IMR-90 (cell line): ENCODE measurements around the gene BCL2L15. TPM values are rescaled to one million over a fixed set of nuclear protein-coding genes. Genes with fewer than 3 reads are reported as not detected.

Experiments used
- ATAC-seq: fragments of 200-7000 bp; cut with Tn5 transposase; 2 replicates; pipeline ENCODE4 v1.9.1; 2020; ENCODE audit warnings: low read depth, mild to moderate bottlenecking, moderate library complexity
- BruUV-seq: library from RNA; stranded (reverse); fragments of 400-500 nt; replicated peaks from 2 replicates; lab custom pipeline; 2021; lab: Mats Ljungman, UMichigan
- CTCF ChIA-PET: fragments of 300-600 bp; formaldehyde crosslinking; extraction: SDS; loops from one replicate; lab custom pipeline; 2021; ENCODE audit warnings: antibody characterized with exemption; lab: Yijun Ruan, JAX
- POLR2A ChIA-PET: fragments of 300-600 bp; sonication (Branson Sonifier 250); formaldehyde crosslinking; loops from one replicate; lab custom pipeline; 2022; ENCODE audit warnings: antibody characterized with exemption; ENCODE audit not compliant: unreplicated experiment; lab: Charles Lee
- DNase-seq: peaks from one replicate; pipeline ENCODE4 v3.0.0; 2013
- H2AFZ ChIP-seq: replicated peaks from 2 replicates; pipeline ENCODE3; 2013; ENCODE audit warnings: low read length, mild to moderate bottlenecking; ENCODE audit not compliant: poor library complexity
- H2AK5ac ChIP-seq: 2 replicates; pipeline ENCODE4 v1.6.1; 2013; ENCODE audit warnings: low read depth, low read length, inconsistent platforms
- H2AK9ac ChIP-seq: replicated peaks from 2 replicates; pipeline ENCODE3; 2013; ENCODE audit warnings: mild to moderate bottlenecking, low read depth, low read length, moderate library complexity; ENCODE audit not compliant: poor library complexity
- H2BK120ac ChIP-seq: 2 replicates; pipeline ENCODE4 v1.6.1; 2013; ENCODE audit warnings: low read depth, low read length, inconsistent platforms
- H2BK15ac ChIP-seq: 3 replicates; pipeline ENCODE4 v1.6.1; 2013; ENCODE audit warnings: low read depth, low read length, inconsistent platforms
- H2BK20ac ChIP-seq: 2 replicates; pipeline ENCODE4 v1.6.1; 2013; ENCODE audit warnings: low read depth, mild to moderate bottlenecking, inconsistent platforms, low read length, moderate library complexity
- H2BK5ac ChIP-seq: 2 replicates; pipeline ENCODE4 v1.6.1; 2013; ENCODE audit warnings: mild to moderate bottlenecking, low read depth, low read length, inconsistent platforms; ENCODE audit not compliant: poor library complexity, severe bottlenecking
- H3K14ac ChIP-seq: replicated peaks from 2 replicates; pipeline ENCODE4 v1.6.1; 2013; ENCODE audit warnings: low read depth, low read length, inconsistent platforms
- H3K18ac ChIP-seq: 2 replicates; pipeline ENCODE4 v1.6.1; 2013; ENCODE audit warnings: low read depth, low read length, control low read depth
- H3K23ac ChIP-seq: 2 replicates; pipeline ENCODE4 v1.6.1; 2013; ENCODE audit warnings: low read depth, low read length, inconsistent platforms
- H3K27ac ChIP-seq: 2 replicates; pipeline ENCODE4 v1.5.1; 2013; ENCODE audit warnings: mild to moderate bottlenecking, control low read depth, low read length; ENCODE audit not compliant: insufficient read depth
- H3K27me3 ChIP-seq: 2 replicates; pipeline ENCODE4 v1.6.1; 2013; ENCODE audit warnings: low read length; ENCODE audit not compliant: control insufficient read depth, insufficient read depth
- H3K36me3 ChIP-seq: 2 replicates; pipeline ENCODE4 v1.6.1; 2013; ENCODE audit warnings: low read length, mixed read lengths; ENCODE audit not compliant: control insufficient read depth, insufficient read depth
- H3K4ac ChIP-seq: 2 replicates; pipeline ENCODE4 v1.6.1; 2013; ENCODE audit warnings: low read depth, low read length, inconsistent platforms
- H3K4me1 ChIP-seq: 2 replicates; pipeline ENCODE4 v1.6.1; 2013; ENCODE audit warnings: low read length, mixed read lengths; ENCODE audit not compliant: control insufficient read depth, insufficient read depth
- H3K4me2 ChIP-seq: 2 replicates; pipeline ENCODE4 v1.6.1; 2013; ENCODE audit warnings: low read depth, mild to moderate bottlenecking, control low read depth, low read length, moderate library complexity
- H3K4me3 ChIP-seq: 2 replicates; pipeline ENCODE4 v1.5.1; 2013; ENCODE audit warnings: low read depth, mild to moderate bottlenecking, control low read depth, low read length, moderate library complexity; ENCODE audit not compliant: insufficient read depth
- H3K56ac ChIP-seq: 2 replicates; pipeline ENCODE4 v1.6.1; 2013; ENCODE audit warnings: low read length, inconsistent platforms; ENCODE audit not compliant: insufficient read depth; ENCODE audit errors: extremely low read depth
- H3K79me1 ChIP-seq, 2 experiments: 2 replicates each; pipeline ENCODE4 v1.6.1; 2013; ENCODE audit warnings: low read length in 2 of 2, inconsistent platforms in 1 of 2, low read depth in 1 of 2
- H3K9ac ChIP-seq: 2 replicates; pipeline ENCODE4 v1.6.1; 2013; ENCODE audit warnings: low read depth, low read length, control low read depth
- H3K9me1 ChIP-seq: 2 replicates; pipeline ENCODE4 v1.6.1; 2013; ENCODE audit warnings: low read length, inconsistent platforms; ENCODE audit not compliant: insufficient read depth
- H3K9me3 ChIP-seq: 2 replicates; pipeline ENCODE4 v1.6.1; 2013; ENCODE audit warnings: low read length; ENCODE audit not compliant: control insufficient read depth, insufficient read depth
- H4K20me1 ChIP-seq: 2 replicates; pipeline ENCODE4 v1.6.1; 2013; ENCODE audit warnings: low read length, inconsistent platforms; ENCODE audit not compliant: insufficient read depth
- H4K5ac ChIP-seq: 2 replicates; pipeline ENCODE4 v1.6.1; 2013; ENCODE audit warnings: mild to moderate bottlenecking, low read depth, low read length, control low read depth
- H4K8ac ChIP-seq, 2 experiments: 2 replicates each; pipeline ENCODE4 v1.6.1; 2013; ENCODE audit warnings: low read depth in 2 of 2, low read length in 2 of 2, control low read depth in 1 of 2, inconsistent platforms in 1 of 2
- H4K91ac ChIP-seq: 2 replicates; pipeline ENCODE4 v1.6.1; 2013; ENCODE audit warnings: low read depth, low read length, inconsistent platforms; ENCODE audit not compliant: insufficient read depth
- MAZ ChIP-seq: IDR thresholded peaks from 2 replicates; pipeline ENCODE4 v1.6.1; 2012; ENCODE audit warnings: low read depth, mild to moderate bottlenecking, low read length, improper control_type of control experiment, moderate library complexity, borderline replicate concordance
- NFE2L2 ChIP-seq: fragments of 150-350 bp; IDR thresholded peaks from 2 replicates; pipeline ENCODE4 v1.6.1; 2016; ENCODE audit warnings: low read depth, mild to moderate bottlenecking, low read length
- RAD21 ChIP-seq: IDR thresholded peaks from 2 replicates; pipeline ENCODE4 v1.6.1; 2012; ENCODE audit warnings: low read length, improper control_type of control experiment
- RCOR1 ChIP-seq: IDR thresholded peaks from 2 replicates; pipeline ENCODE4 v1.6.1; 2012; ENCODE audit warnings: mild to moderate bottlenecking, low read length, improper control_type of control experiment; ENCODE audit not compliant: insufficient replicate concordance
- RFX5 ChIP-seq: IDR thresholded peaks from 2 replicates; pipeline ENCODE4 v1.8.0; 2012; ENCODE audit warnings: low read depth, mild to moderate bottlenecking, low read length, moderate library complexity
- SMC3 ChIP-seq: fragments of 150-350 bp; IDR thresholded peaks from 2 replicates; pipeline ENCODE4 v1.6.1; 2016; ENCODE audit warnings: low read depth, mild to moderate bottlenecking, antibody characterized with exemption, low read length, moderate library complexity
- WGBS, 2 experiments: methylation state at CpG; one replicate each; pipeline versions ENCODE4 v1.1.5 to v1.1.7; 2013; ENCODE audit warnings: missing lambda C conversion rate in 2 of 2; ENCODE audit not compliant: insufficient read length in 1 of 2; ENCODE audit errors: extremely low coverage in 2 of 2; 5-methylcytosine and 5-hydroxymethylcytosine counted together
- dilution Hi-C: fragments of 300-500 bp; cut with HindIII; formaldehyde crosslinking; loops from one replicate; pipeline ENCODE4 v1.14.3; 2018; ENCODE audit warnings: low sequenced_read_pairs; ENCODE audit not compliant: unreplicated experiment
- in situ Hi-C: fragments of 300-500 bp; cut with MboI; formaldehyde crosslinking; loops from 3 replicates; pipeline ENCODE4 v1.14.3; 2019; ENCODE audit warnings: low sequenced_read_pairs, inconsistent platforms, mixed read lengths
- intact Hi-C: fragments of 100-400 bp; cut with micrococcal nuclease; formaldehyde crosslinking; loops from 2 replicates; pipeline ENCODE4 v1.10.0; 2022
- polyA plus RNA-seq, 3 experiments: library from polyadenylated mRNA; depleted of rRNA; stranded (reverse); fragments of >200 nt; gene quantifications; 2 replicates each; pipeline ENCODE4 v1.2.3, GENCODE V29; 2012; ENCODE audit warnings: low replicate concordance in 1 of 3
- total RNA-seq: library from RNA; depleted of rRNA; stranded (reverse); fragments of >200 nt; gene quantifications from 2 replicates; pipeline ENCODE4 v1.2.3, GENCODE V29; 2012
- TF ChIP-seq, protein P1 (sequence below): fragments of 150-350 bp; IDR thresholded peaks from 2 replicates; pipeline ENCODE4 v1.6.1; 2017; ENCODE audit warnings: mild to moderate bottlenecking, antibody characterized with exemption, low read length, low read depth

BCL2L15 gene
- total and polyA plus RNA-seq, 2 of the 4 experiments (the other 2 are of a cell fraction), result under 0.01 to 0.15 TPM

DNA sequence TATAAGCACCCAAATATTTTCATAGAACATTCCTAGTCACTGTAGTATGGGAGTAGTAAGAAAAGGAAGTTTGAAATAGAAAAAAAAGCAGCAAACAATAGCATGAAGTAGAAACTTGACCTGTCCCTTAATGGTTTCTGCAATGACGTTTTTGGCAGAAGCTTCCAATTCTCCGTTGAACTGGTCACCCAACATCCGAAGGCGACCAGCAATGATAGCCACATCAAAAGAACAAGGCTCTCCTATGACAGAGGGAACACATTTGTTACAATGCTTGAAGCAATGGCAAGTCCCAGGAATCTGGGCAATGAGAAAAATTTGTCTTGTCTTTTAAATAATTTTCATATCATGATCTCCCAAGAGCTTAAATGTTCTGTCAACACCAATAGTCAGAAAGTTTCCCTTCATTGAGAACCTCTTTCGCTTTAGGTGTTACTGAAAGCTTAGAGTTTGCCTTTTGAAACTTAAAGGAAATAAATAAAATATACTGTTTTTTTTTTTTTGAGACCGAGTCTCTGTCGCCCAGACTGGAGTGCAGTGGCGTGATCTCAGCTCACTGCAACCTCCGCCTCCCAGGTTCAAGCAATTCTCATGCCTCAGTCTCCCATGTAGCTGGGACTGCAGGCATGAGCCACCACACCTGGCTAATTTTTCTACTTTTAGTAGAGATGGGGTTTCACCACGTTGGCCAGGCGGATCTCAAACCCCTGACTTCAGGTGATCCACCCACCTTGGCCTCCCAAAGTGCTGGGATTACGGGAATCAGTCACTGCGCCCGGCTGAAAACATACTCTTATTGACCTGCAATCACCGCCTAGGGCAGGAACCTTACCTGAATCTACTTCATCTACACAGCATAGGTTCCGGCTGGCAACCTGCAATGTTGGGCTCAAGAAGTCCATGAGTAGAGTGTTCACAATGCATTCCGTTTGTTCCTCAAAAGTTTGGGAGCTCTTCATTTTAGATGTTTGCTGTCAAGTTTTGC, 672 bp downstream of the BCL2L15 start:
- H3K9me1 ChIP-seq, result no peaks in the 10 kb centered on the region; the same call in 1 of the 2 replicates
- H4K91ac ChIP-seq, result no peak overlapping the region
- H4K20me1 ChIP-seq, result no peaks in the 10 kb centered on the region
- H2BK15ac ChIP-seq, result no peak overlapping the region
- no peak overlapping the region for H4K5ac ChIP-seq
- no peak overlapping the region for H3K9ac ChIP-seq
- no peaks in the 10 kb centered on the region for H3K36me3 ChIP-seq
- no peak overlapping the region for H3K56ac ChIP-seq
- no peak overlapping the region for H3K14ac ChIP-seq
- no peak overlapping the region for H2AFZ ChIP-seq
- no peaks in the 10 kb centered on the region for H3K79me1 ChIP-seq
- no peak overlapping the region for H3K18ac ChIP-seq
- no peak overlapping the region for H2AK5ac ChIP-seq
- WGBS, 2 experiments, result 95% methylated on average over 7 of the region's 17 CpGs; no CpG with 5 or more reads in 1 of the 2 experiments
- no peaks in the 10 kb centered on the region for H3K27me3 ChIP-seq
- TF ChIP-seq SMC3 (no peak), RAD21 (no peak), MAZ (no peak), NFE2L2 (no peak), RCOR1 (no peak), RFX5 (no peak)
- TF ChIP-seq, protein P1, sequence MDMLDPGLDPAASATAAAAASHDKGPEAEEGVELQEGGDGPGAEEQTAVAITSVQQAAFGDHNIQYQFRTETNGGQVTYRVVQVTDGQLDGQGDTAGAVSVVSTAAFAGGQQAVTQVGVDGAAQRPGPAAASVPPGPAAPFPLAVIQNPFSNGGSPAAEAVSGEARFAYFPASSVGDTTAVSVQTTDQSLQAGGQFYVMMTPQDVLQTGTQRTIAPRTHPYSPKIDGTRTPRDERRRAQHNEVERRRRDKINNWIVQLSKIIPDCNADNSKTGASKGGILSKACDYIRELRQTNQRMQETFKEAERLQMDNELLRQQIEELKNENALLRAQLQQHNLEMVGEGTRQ, result no peak
- H2AK9ac ChIP-seq, result no peak overlapping the region
- no peaks in the 10 kb centered on the region for H3K9me3 ChIP-seq
- no peak overlapping the region for H3K4ac ChIP-seq
- dilution Hi-C loops (no loop called here), intact Hi-C loops (no loop called here), in situ Hi-C loops (no loop called here)
- no peak overlapping the region for H2BK20ac ChIP-seq
- no peak overlapping the region for H3K27ac ChIP-seq
- no TSS peak for BruUV-seq
- H3K4me1 ChIP-seq, result no peaks in the 10 kb centered on the region
- H4K8ac ChIP-seq, result no peak overlapping the region
- DNase-seq (no peak), ATAC-seq (no peak)
- ChIA-PET CTCF (no interaction called here), POLR2A (interaction anchor here (0.6 kb wide), 2 partner anchors 9 to 42 kb away, joined by 3 to 5 read pairs; no protein-coding TSS in a partner anchor)
- no peak overlapping the region for H3K4me2 ChIP-seq
- H2BK120ac ChIP-seq, result no peak overlapping the region
- no peak overlapping the region for H3K23ac ChIP-seq
- H2BK5ac ChIP-seq, result no peak overlapping the region
- H3K4me3 ChIP-seq, result no peak overlapping the region
